Tibial nerve (tissue), 4 donors: Measurements from ENCODE around the gene TRIM39. TPM values are rescaled to one million over a fixed set of nuclear protein-coding genes. Genes with fewer than 3 reads are reported as not detected.
A peak's percentile ranks its signal among the peaks of the same experiment; 100 is the strongest.

ENCODE experiments used
- DNase-seq, 2 donors: peaks; one replicate each; pipeline ENCODE4 v3.0.0-alpha.2; 2019; ENCODE audit warnings: low spot score in 2 of 2
- H3K27ac ChIP-seq, 4 donors: fragments of 200-600 bp; sonication (generic) in 3 of 4; one replicate each; pipeline ENCODE4 v1.5.1; 2017 to 2019; ENCODE audit warnings: mild to moderate bottlenecking in 1 of 4
- H3K27me3 ChIP-seq, 2 donors: fragments of 200-600 bp; sonication (generic) in 1 of 2; one replicate each; pipeline versions ENCODE4 v1.5.1 to v1.6.0; 2017 to 2019
- H3K36me3 ChIP-seq, 3 donors: fragments of 200-600 bp; sonication (generic); one replicate each; pipeline ENCODE4 v1.5.1; 2018 to 2019
- H3K4me1 ChIP-seq, 4 donors: fragments of 200-600 bp; sonication (generic) in 3 of 4; one replicate each; pipeline ENCODE4 v1.5.1; 2017 to 2019
- H3K4me3 ChIP-seq, 4 donors: fragments of 200-600 bp; sonication (generic) in 3 of 4; one replicate each; pipeline ENCODE4 v1.5.1; 2017 to 2019; ENCODE audit warnings: mild to moderate bottlenecking in 1 of 4, moderate library complexity in 1 of 4
- H3K9me3 ChIP-seq, 4 donors: fragments of 200-600 bp; sonication (generic) in 3 of 4; one replicate each; pipeline ENCODE4 v1.5.1; 2017 to 2019
- EP300 ChIP-seq, 2 donors: sonication (generic); formaldehyde crosslinking; IDR thresholded peaks; one replicate each; pipeline ENCODE4 v1.6.1; 2017; ENCODE audit warnings: antibody characterized with exemption in 2 of 2, mild to moderate bottlenecking in 1 of 2
- POLR2A ChIP-seq, 2 donors: fragments of 450-650 bp; IDR thresholded peaks; one replicate each; pipeline ENCODE4 v1.6.1; 2017; ENCODE audit warnings: antibody characterized with exemption in 2 of 2, mild to moderate bottlenecking in 2 of 2, moderate library complexity in 2 of 2
- WGBS, 2 donors: methylation state at CpG; one replicate each; pipeline ENCODE4 v1.1.5; 2018; 5-methylcytosine and 5-hydroxymethylcytosine counted together
- total RNA-seq, 4 donors: library from RNA; depleted of rRNA; stranded (reverse); fragments of >200 nt; gene quantifications; one replicate each; pipeline ENCODE4 v1.1.0, GENCODE V29; 2016
- TF ChIP-seq, protein P1 (sequence below), 5 experiments: fragments of 200-600 bp in 3 of 5; fragments of 450-650 bp in 2 of 5; sonication (generic) in 3 of 5; IDR thresholded peaks; one replicate each; pipeline ENCODE4 v1.5.1; 2016 to 2019; ENCODE audit warnings: antibody characterized with exemption in 5 of 5, mild to moderate bottlenecking in 3 of 5, moderate library complexity in 2 of 5

Gene TRIM39
- total RNA-seq, 4 donors from 2014 or later = 8.1 to 22.2 (median 13.9) TPM

DNA sequence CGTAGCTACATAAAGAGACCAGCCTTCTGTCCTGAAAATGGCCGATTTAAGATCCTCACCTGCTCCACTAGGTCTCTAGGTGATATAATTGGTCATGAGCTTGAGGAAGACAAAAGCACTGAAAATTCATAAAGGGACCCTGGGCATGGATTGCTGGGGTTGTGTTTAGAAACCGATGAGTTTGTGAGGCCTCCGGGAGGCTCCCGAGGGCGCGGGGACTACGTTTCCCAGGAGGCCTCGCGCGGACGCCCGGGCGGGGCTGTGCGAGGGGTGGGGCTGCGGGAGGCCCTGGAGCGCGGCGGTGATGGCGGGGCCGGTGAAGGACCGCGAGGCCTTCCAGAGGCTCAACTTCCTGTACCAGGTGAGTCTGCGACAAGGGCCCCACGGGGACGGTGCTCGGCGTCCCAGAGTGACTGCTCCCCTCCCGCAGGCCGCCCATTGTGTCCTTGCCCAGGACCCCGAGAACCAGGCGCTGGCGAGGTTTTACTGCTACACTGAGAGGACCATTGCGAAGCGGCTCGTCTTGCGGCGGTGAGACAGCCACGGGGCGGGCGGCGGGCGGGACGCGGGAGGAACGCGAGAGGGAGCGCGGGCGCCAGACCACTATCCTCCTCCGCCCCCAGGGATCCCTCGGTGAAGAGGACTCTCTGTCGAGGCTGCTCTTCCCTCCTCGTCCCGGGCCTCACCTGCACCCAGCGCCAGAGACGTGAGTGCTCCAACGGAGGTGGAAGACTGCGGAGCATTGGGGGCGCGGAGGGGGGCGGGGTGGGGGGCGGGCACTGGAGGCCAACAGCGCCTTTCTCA, 18.3 kb downstream of the TRIM39 start, which contains the start of gene RPP21:
TSS of gene RPP21 (plus strand) at position 289 of the 804 bp plus-strand sequence. CDS start at position 305, 16 bp downstream.
- Histone ChIP-seq H3K4me1 (peaks cover 0 to 15% (median 5%) of the 10 kb centered on the region in 4 donors), H3K36me3 (peaks cover 0 to 44% (median 0%) of the 10 kb centered on the region in 3 donors), H3K9me3 (no peaks in the 10 kb centered on the region), H3K4me3 (peak within 1 kb of the TSS; percentile 64 to 98 (median 80)), H3K27me3 (no peaks in the 10 kb centered on the region), H3K27ac (peak within 1 kb of the TSS; percentile 23 to 94 (median 86))
- WGBS, 2 donors = 3% methylated on average over 37 to 57 of the region's 64 CpGs
- peak; percentile 70 to 76 for DNase-seq
- TF ChIP-seq POLR2A (IDR thresholded peaks at IDR 0.05) (peak in 1 of 2 donors; percentile 70), EP300 (IDR thresholded peaks at IDR 0.05) (peak; percentile 44 to 86)
- TF ChIP-seq, protein P1, sequence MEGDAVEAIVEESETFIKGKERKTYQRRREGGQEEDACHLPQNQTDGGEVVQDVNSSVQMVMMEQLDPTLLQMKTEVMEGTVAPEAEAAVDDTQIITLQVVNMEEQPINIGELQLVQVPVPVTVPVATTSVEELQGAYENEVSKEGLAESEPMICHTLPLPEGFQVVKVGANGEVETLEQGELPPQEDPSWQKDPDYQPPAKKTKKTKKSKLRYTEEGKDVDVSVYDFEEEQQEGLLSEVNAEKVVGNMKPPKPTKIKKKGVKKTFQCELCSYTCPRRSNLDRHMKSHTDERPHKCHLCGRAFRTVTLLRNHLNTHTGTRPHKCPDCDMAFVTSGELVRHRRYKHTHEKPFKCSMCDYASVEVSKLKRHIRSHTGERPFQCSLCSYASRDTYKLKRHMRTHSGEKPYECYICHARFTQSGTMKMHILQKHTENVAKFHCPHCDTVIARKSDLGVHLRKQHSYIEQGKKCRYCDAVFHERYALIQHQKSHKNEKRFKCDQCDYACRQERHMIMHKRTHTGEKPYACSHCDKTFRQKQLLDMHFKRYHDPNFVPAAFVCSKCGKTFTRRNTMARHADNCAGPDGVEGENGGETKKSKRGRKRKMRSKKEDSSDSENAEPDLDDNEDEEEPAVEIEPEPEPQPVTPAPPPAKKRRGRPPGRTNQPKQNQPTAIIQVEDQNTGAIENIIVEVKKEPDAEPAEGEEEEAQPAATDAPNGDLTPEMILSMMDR (IDR thresholded peaks at IDR 0.05) = no peak

DNA sequence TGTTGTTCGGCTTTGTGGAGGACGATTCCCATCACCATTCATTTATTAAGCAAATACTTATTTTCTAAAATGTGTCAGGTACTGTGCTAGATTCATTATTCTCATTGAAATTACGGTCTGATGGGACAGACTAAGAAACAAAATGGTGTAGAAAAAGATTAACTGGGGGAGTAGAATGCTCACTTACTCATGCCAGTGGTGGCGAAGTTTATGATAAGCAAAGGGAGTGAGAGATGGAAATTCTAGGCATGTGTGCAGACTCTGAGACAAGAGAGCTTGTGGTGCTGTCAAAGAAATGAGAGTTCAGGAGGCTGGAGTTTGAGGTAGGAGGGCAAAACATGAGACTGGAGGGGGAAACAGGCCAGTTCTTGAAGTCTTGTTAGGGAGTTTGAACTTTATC, 19.1 kb downstream of the TRIM39 start:
- 41 to 46% methylated on average over 4 of the region's 4 CpGs for WGBS, 2 donors
- Histone ChIP-seq H3K9me3 (no peaks in the 10 kb centered on the region), H3K27ac (peak overlapping the region in 1 of 4 donors; percentile 94), H3K36me3 (peaks cover 0 to 36% (median 0%) of the 10 kb centered on the region in 3 donors), H3K4me1 (peaks cover 0 to 15% (median 5%) of the 10 kb centered on the region in 4 donors), H3K27me3 (no peaks in the 10 kb centered on the region), H3K4me3 (peak overlapping the region; percentile 64 to 98 (median 80))
- DNase-seq = no peak
- TF ChIP-seq, protein P1 (IDR thresholded peaks at IDR 0.05) = no peak
- no peak for TF ChIP-seq POLR2A (IDR thresholded peaks at IDR 0.05)
- TF ChIP-seq EP300 (IDR thresholded peaks at IDR 0.05) = no peak

DNA sequence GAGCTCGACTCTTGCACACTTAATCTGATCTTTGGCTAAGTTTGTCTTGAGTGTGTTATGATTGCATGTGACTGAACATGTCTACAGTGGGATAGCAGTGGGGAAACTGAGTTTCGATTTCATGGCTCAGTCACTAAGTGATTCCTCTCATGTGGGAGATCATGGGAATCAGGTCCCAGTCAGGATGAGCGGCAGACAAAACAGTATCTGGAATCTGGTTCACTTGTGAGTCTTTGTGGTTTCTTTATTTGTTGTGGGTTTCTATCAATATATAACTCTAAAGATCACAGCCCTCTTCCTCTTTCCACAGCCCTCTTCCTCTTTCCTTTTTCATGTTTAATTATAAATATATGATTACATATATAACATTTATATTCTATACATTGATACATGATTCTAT, 22.2 kb downstream of the TRIM39 start:
- 82 to 90% methylated on average over 3 of the region's 3 CpGs for whole genome bisulfite sequencing, 2 donors

DNA sequence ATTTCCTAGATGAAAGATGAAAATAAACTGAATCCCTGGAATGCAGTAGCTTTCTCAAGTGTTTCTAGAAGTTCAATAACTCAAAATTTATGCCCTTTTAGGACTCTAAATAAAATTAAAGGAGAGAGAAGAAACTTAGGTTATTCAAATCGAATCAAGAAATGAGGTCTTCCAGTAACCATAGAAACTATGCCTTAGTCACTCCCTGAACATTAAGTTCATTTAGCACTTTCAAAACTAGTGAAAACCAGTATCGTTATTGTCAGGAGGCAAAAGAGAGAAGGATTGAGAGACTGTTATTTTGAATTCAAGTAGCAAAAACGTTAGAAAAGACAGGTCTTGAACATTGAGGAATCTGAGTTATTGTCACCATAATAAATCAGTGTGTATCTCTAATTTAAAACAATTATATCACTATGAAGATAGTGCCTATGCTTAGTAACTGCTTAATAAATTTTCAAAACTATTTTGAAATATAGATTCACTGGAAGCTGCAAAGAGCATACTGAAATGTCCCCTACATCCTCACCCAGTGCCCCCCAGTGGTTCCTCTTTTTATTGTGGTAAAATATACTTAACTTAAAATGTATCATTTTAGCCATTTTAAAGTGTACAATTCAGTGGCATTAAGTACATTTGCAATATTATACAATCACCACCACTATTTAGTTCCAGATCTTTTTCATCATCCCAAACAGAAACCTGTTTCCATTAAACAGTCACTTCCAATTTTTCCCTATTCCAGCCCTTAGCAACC, 22.9 kb downstream of the TRIM39 start:
- TF ChIP-seq POLR2A (IDR thresholded peaks at IDR 0.05) (no peak), EP300 (IDR thresholded peaks at IDR 0.05) (no peak)
- TF ChIP-seq, protein P1 (IDR thresholded peaks at IDR 0.05) = no peak
- 68 to 80% methylated on average over 3 of the region's 3 CpGs for WGBS, 2 donors
- H3K36me3 ChIP-seq = peaks cover 0 to 16% (median 0%) of the 10 kb centered on the region in 3 donors
- no peak overlapping the region for H3K4me3 ChIP-seq
- no peaks in the 10 kb centered on the region for H3K9me3 ChIP-seq
- H3K27me3 ChIP-seq = no peaks in the 10 kb centered on the region
- peaks cover 0 to 13% (median 5%) of the 10 kb centered on the region in 4 donors for H3K4me1 ChIP-seq
- H3K27ac ChIP-seq = no peak overlapping the region
- no peak for DNase-seq

More for the DNA sequence above, 22.2 kb downstream of the TRIM39 start:
- TF ChIP-seq EP300 (IDR thresholded peaks at IDR 0.05) (no peak), POLR2A (IDR thresholded peaks at IDR 0.05) (no peak)
- TF ChIP-seq, protein P1 (IDR thresholded peaks at IDR 0.05) = no peak
- no peaks in the 10 kb centered on the region for H3K9me3 ChIP-seq
- DNase-seq = no peak
- no peaks in the 10 kb centered on the region for H3K27me3 ChIP-seq
- H3K36me3 ChIP-seq = peaks cover 0 to 16% (median 0%) of the 10 kb centered on the region in 3 donors
- peaks cover 0 to 15% (median 5%) of the 10 kb centered on the region in 4 donors for H3K4me1 ChIP-seq
- H3K27ac ChIP-seq = no peak overlapping the region
- H3K4me3 ChIP-seq = no peak overlapping the region
